ENCODE measurements around the gene AP1M2.
"Not testable (repeated sequence)": the region's sequence is repeated elsewhere in the genome, so short reads cannot be mapped to it uniquely, and the experiment has no call there.

The AP1M2 gene

GRCh38 chr19:10603084-10603872 is 16.2 kb upstream of the AP1M2 start:
- DNase-seq, result no peak
- in situ Hi-C loops (cut with HindIII; ENCODE audit: low pct_ligation_motif_present, low pct_unique_long_range_greater_than_20kb, low sequenced_read_pairs), result no loop called here

- in situ Hi-C loops (cut with HindIII; ENCODE audit: low pct_ligation_motif_present, low pct_unique_long_range_greater_than_20kb, low sequenced_read_pairs), result no loop called here
Observed at GRCh38 chr19:10602330-10603083, 15.4 kb upstream of the AP1M2 start.

GRCh38 chr19:10601999-10602329 is 14.9 kb upstream of the AP1M2 start:
- in situ Hi-C loops (cut with HindIII; ENCODE audit: low pct_ligation_motif_present, low pct_unique_long_range_greater_than_20kb, low sequenced_read_pairs), result no loop called here
- DNase-seq, result no peak

More at GRCh38 chr19:10602330-10603083, 15.4 kb upstream of the AP1M2 start:
- peak; percentile 69 for DNase-seq

- in situ Hi-C loops (cut with HindIII; ENCODE audit: low pct_ligation_motif_present, low pct_unique_long_range_greater_than_20kb, low sequenced_read_pairs), result no loop called here
- DNase-seq, result no peak
Observed at GRCh38 chr19:10600149-10600548, 13.0 kb upstream of the AP1M2 start.

GRCh38 chr19:10593820-10594637 is 6.9 kb upstream of the AP1M2 start:
- DNase-seq, result no peak
- in situ Hi-C loops (cut with HindIII; ENCODE audit: low pct_ligation_motif_present, low pct_unique_long_range_greater_than_20kb, low sequenced_read_pairs), result no loop called here

GRCh38 chr19:10593148-10593547 is 6.0 kb upstream of the AP1M2 start:
- in situ Hi-C loops (cut with HindIII; ENCODE audit: low pct_ligation_motif_present, low pct_unique_long_range_greater_than_20kb, low sequenced_read_pairs), result no loop called here
- DNase-seq, result no peak

GRCh38 chr19:10587839-10588150 is 683 bp upstream of the AP1M2 start:
- in situ Hi-C loops (cut with HindIII; ENCODE audit: low pct_ligation_motif_present, low pct_unique_long_range_greater_than_20kb, low sequenced_read_pairs), result no loop called here
- DNase-seq, result no peak

GRCh38 chr19:10586396-10586795 is 716 bp downstream of the AP1M2 start:
- DNase-seq, result no peak
- in situ Hi-C loops (cut with HindIII; ENCODE audit: low pct_ligation_motif_present, low pct_unique_long_range_greater_than_20kb, low sequenced_read_pairs), result no loop called here

GRCh38 chr19:10583036-10583776 is 3.9 kb downstream of the AP1M2 start:
- no peak for DNase-seq
- in situ Hi-C loops (cut with HindIII; ENCODE audit: low pct_ligation_motif_present, low pct_unique_long_range_greater_than_20kb, low sequenced_read_pairs), result no loop called here

GRCh38 chr19:10582091-10582490 is 5.0 kb downstream of the AP1M2 start:
- in situ Hi-C loops (cut with HindIII; ENCODE audit: low pct_ligation_motif_present, low pct_unique_long_range_greater_than_20kb, low sequenced_read_pairs), result no loop called here
- DNase-seq, result no peak

- peak; percentile 91 for DNase-seq
- in situ Hi-C loops (cut with HindIII; ENCODE audit: low pct_ligation_motif_present, low pct_unique_long_range_greater_than_20kb, low sequenced_read_pairs), result no loop called here
Observed at GRCh38 chr19:10580979-10581631, 6.0 kb downstream of the AP1M2 start.

- DNase-seq, result no peak
- in situ Hi-C loops (cut with HindIII; ENCODE audit: low pct_ligation_motif_present, low pct_unique_long_range_greater_than_20kb, low sequenced_read_pairs), result no loop called here
Observed at GRCh38 chr19:10577951-10578350, 9.2 kb downstream of the AP1M2 start.

GRCh38 chr19:10575011-10575716 is 11.9 kb downstream of the AP1M2 start:
- in situ Hi-C loops (cut with HindIII; ENCODE audit: low pct_ligation_motif_present, low pct_unique_long_range_greater_than_20kb, low sequenced_read_pairs), result no loop called here
- no peak for DNase-seq

- in situ Hi-C loops (cut with HindIII; ENCODE audit: low pct_ligation_motif_present, low pct_unique_long_range_greater_than_20kb, low sequenced_read_pairs), result no loop called here
- DNase-seq, result no peak
Observed at GRCh38 chr19:10574462-10574861, 12.7 kb downstream of the AP1M2 start.

GRCh38 chr19:10573793-10574192 is 13.3 kb downstream of the AP1M2 start:
- in situ Hi-C loops (cut with HindIII; ENCODE audit: low pct_ligation_motif_present, low pct_unique_long_range_greater_than_20kb, low sequenced_read_pairs); DNase-seq: not testable (repeated sequence)

GRCh38 chr19:10568826-10569651 is 18.1 kb downstream of the AP1M2 start, which contains the start of gene CDKN2D:
CDKN2D (minus strand) TSS chr19:10568979; CDS start chr19:10568653, 326 bp downstream.
- in situ Hi-C loops (cut with HindIII; ENCODE audit: low pct_ligation_motif_present, low pct_unique_long_range_greater_than_20kb, low sequenced_read_pairs), result no loop called here

More at GRCh38 chr19:10568826-10569651, 18.1 kb downstream of the AP1M2 start, which contains the start of gene CDKN2D:
- DNase-seq, result peak; percentile 97

Data from ACHN (cell line).